Hepatocyte (in vitro differentiated cells): Measurements from ENCODE around the gene SLFNL1.

Source experiments
- EZH2 ChIP-seq: fragments of 200-600 bp; sonication (generic); IDR thresholded peaks from 2 replicates; pipeline ENCODE4 v1.6.1; 2016; ENCODE audit warnings: antibody characterized with exemption, mild to moderate bottlenecking, borderline replicate concordance
- EZH2phosphoT487 ChIP-seq: fragments of 200-600 bp; sonication (generic); IDR thresholded peaks from one replicate; pipeline ENCODE4 v1.6.1; 2018; ENCODE audit warnings: antibody characterized with exemption, mild to moderate bottlenecking, low read depth, moderate library complexity; ENCODE audit not compliant: unreplicated experiment, severe bottlenecking
- TF ChIP-seq, protein P1 (sequence below): fragments of 200-600 bp; sonication (generic); IDR thresholded peaks from 2 replicates; pipeline ENCODE4 v1.5.1; 2016; ENCODE audit warnings: antibody characterized with exemption, mild to moderate bottlenecking; ENCODE audit not compliant: poor library complexity

DNA sequence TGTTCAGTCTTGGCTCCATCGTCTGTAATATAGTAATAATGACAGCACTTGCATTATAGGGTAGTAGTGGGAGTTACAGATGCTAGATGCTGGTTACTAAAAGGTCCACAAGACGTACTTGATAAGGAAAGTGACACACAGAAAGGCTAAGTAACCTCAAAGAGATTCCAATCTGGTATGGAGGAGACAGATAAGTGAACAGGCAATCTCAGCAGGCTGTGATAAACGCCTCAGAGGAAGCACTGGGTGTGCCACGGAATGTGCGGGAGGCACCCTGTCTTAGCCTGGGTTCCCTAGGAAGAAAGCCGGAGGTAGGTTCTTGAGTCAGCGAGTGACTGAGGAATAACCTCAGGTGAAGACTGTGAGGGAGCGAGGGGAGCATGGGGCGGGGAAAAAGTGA is 46.6 kb downstream of the SLFNL1 start:
- TF ChIP-seq, protein P1, sequence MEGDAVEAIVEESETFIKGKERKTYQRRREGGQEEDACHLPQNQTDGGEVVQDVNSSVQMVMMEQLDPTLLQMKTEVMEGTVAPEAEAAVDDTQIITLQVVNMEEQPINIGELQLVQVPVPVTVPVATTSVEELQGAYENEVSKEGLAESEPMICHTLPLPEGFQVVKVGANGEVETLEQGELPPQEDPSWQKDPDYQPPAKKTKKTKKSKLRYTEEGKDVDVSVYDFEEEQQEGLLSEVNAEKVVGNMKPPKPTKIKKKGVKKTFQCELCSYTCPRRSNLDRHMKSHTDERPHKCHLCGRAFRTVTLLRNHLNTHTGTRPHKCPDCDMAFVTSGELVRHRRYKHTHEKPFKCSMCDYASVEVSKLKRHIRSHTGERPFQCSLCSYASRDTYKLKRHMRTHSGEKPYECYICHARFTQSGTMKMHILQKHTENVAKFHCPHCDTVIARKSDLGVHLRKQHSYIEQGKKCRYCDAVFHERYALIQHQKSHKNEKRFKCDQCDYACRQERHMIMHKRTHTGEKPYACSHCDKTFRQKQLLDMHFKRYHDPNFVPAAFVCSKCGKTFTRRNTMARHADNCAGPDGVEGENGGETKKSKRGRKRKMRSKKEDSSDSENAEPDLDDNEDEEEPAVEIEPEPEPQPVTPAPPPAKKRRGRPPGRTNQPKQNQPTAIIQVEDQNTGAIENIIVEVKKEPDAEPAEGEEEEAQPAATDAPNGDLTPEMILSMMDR = no peak
- TF ChIP-seq EZH2phosphoT487 = no peak
- no peak for TF ChIP-seq EZH2
